Thyroid gland (tissue), 4 donors: ENCODE results near the gene MMP1. TPM values are rescaled to one million over a fixed set of nuclear protein-coding genes. Genes with fewer than 3 reads are reported as not detected.

ENCODE experiments used
- DNase-seq, 2 donors: peaks; one replicate each; pipeline ENCODE4 v3.0.0-alpha.2; 2019
- H3K27ac ChIP-seq, 3 donors: fragments of 200-600 bp; sonication (generic); 1 replicate in 2 of 3; 2 replicates in 1 of 3; pipeline ENCODE4 v1.5.1; 2016 to 2019; ENCODE audit warnings: mild to moderate bottlenecking in 1 of 3, moderate library complexity in 1 of 3
- H3K27me3 ChIP-seq: fragments of 200-600 bp; sonication (generic); one replicate; pipeline ENCODE4 v1.5.1; 2019
- H3K36me3 ChIP-seq, 2 donors: fragments of 200-600 bp; sonication (generic); one replicate each; pipeline ENCODE4 v1.5.1; 2016 to 2019
- H3K4me1 ChIP-seq, 2 donors: fragments of 200-600 bp; sonication (generic); one replicate each; pipeline ENCODE4 v1.5.1; 2017 to 2019
- H3K4me3 ChIP-seq, 3 donors: fragments of 200-600 bp; sonication (generic); replicated peaks in 1 of 3; 1 replicate in 2 of 3; 2 replicates in 1 of 3; pipeline ENCODE4 v1.5.1; 2016; ENCODE audit warnings: mild to moderate bottlenecking in 1 of 3
- H3K9me3 ChIP-seq: fragments of 200-600 bp; sonication (generic); one replicate; pipeline ENCODE4 v1.5.1; 2017
- POLR2A ChIP-seq, 2 donors: fragments of 450-650 bp; IDR thresholded peaks; one replicate each; pipeline ENCODE4 v1.6.1; 2017; ENCODE audit warnings: antibody characterized with exemption in 2 of 2, mild to moderate bottlenecking in 2 of 2, moderate library complexity in 1 of 2
- WGBS, 2 donors: methylation state at CpG; one replicate each; pipeline ENCODE4 v1.1.5; 2017; 5-methylcytosine and 5-hydroxymethylcytosine counted together
- intact Hi-C: fragments of 100-400 bp; cut with DNase I; formaldehyde crosslinking; loops from one replicate; pipeline ENCODE4 v1.15.1; 2023
- total RNA-seq, 4 donors: library from RNA; depleted of rRNA; stranded (reverse); fragments of >200 nt; gene quantifications; one replicate each; pipeline ENCODE4 v1.2.3, GENCODE V29; 2016
- TF ChIP-seq, protein P1 (sequence below), 6 experiments: fragments of 200-600 bp in 3 of 6; fragments of 450-650 bp in 3 of 6; sonication (generic) in 3 of 6; IDR thresholded peaks; one replicate each; pipeline ENCODE4 v1.5.1; 2016 to 2019; ENCODE audit warnings: antibody characterized with exemption in 6 of 6, mild to moderate bottlenecking in 2 of 6, inconsistent platforms in 1 of 6, moderate library complexity in 1 of 6

The MMP1 gene
- total RNA-seq, 4 donors from 2014 or later = not detected

DNA sequence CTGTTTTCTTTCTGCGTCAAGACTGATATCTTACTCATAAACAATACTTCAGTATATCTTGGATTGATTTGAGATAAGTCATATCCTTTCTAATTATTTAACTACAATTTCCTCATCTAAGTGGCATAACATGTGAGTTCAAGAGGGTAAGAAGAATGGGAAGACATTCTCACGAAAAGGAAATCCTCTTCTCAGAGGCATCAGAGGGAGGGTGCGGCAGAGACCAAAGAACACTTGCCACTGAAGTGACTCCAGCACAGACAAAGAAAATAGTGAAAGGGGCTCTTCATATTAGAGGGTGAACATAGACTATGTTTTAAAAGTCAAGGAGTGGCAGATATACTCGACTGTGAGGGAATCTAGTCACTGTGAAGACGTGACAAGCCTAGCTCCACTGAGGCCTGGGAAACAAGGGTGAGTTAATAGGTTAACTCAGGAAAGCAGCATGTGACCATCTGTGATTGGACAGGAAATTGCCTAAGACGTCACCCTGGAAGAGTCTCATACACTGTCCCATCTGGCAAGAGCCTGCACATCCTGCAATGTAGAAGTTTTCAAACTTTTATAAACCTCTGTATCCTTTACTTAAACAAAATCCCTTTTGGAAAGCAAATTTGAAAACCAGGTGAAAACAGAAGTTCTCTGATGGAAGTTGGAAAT is 1.9 kb upstream of the MMP1 start:
- intact Hi-C loops = no loop called here
- 49 to 51% methylated on average over 6 of the region's 6 CpGs for WGBS, 2 donors
- H3K4me3 ChIP-seq = no peak overlapping the region
- TF ChIP-seq, protein P1, sequence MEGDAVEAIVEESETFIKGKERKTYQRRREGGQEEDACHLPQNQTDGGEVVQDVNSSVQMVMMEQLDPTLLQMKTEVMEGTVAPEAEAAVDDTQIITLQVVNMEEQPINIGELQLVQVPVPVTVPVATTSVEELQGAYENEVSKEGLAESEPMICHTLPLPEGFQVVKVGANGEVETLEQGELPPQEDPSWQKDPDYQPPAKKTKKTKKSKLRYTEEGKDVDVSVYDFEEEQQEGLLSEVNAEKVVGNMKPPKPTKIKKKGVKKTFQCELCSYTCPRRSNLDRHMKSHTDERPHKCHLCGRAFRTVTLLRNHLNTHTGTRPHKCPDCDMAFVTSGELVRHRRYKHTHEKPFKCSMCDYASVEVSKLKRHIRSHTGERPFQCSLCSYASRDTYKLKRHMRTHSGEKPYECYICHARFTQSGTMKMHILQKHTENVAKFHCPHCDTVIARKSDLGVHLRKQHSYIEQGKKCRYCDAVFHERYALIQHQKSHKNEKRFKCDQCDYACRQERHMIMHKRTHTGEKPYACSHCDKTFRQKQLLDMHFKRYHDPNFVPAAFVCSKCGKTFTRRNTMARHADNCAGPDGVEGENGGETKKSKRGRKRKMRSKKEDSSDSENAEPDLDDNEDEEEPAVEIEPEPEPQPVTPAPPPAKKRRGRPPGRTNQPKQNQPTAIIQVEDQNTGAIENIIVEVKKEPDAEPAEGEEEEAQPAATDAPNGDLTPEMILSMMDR (IDR thresholded peaks at IDR 0.05) = no peak
- no peak for TF ChIP-seq POLR2A (IDR thresholded peaks at IDR 0.05)
- DNase-seq = no peak
- H3K27me3 ChIP-seq = no peaks in the 10 kb centered on the region
- H3K27ac ChIP-seq = no peak overlapping the region
- no peaks in the 10 kb centered on the region for H3K4me1 ChIP-seq
- H3K36me3 ChIP-seq = no peaks in the 10 kb centered on the region
- H3K9me3 ChIP-seq = no peaks in the 10 kb centered on the region

DNA sequence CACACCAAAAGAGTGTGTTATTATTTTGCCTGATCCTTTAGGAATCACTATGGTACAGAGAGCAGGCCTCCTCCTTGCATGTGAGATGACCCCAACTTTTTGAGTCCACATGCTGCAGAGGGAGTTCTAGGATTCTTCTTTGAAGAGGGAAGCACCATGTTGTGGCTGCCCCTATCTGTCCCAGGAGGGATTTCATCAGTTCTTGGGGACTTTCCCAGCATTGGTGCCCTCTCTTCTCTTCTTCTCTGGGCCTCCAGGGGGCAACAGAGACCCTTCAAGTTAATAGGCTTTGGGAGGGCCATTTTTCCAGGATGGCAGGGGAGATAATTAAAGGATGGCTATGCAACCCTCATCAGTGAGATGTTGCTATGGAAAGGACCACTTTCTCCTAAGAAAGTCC is 3.6 kb downstream of the MMP1 start:
- Histone ChIP-seq H3K27ac (no peak overlapping the region), H3K27me3 (no peaks in the 10 kb centered on the region), H3K36me3 (no peaks in the 10 kb centered on the region), H3K4me1 (no peaks in the 10 kb centered on the region), H3K9me3 (no peaks in the 10 kb centered on the region), H3K4me3 (no peak overlapping the region)
- no peak for TF ChIP-seq POLR2A (IDR thresholded peaks at IDR 0.05)
- intact Hi-C loops = no loop called here
- no peak for DNase-seq

DNA sequence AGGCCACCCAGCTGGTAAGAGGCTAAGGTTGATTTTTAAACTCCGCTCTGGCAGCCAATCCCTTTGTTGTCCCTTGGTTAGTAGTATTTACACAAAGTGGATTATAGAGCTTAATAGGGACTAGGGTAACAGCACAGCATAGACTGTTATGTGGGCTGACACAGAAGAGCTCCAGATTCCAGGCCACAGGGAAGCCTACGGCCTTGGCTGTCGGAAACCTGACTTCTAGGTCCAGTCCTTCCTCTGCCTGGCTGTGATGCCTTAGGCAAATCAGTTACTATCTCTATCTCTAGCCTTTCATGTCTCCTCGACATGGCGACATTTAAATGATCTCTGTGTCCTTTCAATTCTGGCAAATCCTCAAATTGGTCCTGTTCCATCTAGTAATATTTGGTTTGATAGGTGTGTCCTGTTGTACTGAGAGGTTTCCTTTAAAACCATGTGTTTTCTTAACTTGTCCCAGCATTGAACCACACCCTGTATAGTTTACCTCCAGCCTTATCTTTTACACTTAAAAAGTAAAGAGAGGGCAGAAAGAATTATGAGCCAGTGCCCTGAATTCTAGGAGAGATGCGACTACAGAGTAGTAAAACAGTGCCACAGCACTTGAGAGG is 4.2 kb downstream of the MMP1 start:
- intact Hi-C loops = no loop called here
- no peak overlapping the region for H3K27ac ChIP-seq
- H3K27me3 ChIP-seq = no peaks in the 10 kb centered on the region
- no peaks in the 10 kb centered on the region for H3K36me3 ChIP-seq
- no peak for TF ChIP-seq POLR2A (IDR thresholded peaks at IDR 0.05)
- TF ChIP-seq, protein P1 (IDR thresholded peaks at IDR 0.05) = no peak
- no peak overlapping the region for H3K4me3 ChIP-seq
- 91% methylated on average over 6 of the region's 6 CpGs for WGBS, 2 donors
- H3K9me3 ChIP-seq = no peaks in the 10 kb centered on the region
- no peaks in the 10 kb centered on the region for H3K4me1 ChIP-seq
- no peak for DNase-seq

DNA sequence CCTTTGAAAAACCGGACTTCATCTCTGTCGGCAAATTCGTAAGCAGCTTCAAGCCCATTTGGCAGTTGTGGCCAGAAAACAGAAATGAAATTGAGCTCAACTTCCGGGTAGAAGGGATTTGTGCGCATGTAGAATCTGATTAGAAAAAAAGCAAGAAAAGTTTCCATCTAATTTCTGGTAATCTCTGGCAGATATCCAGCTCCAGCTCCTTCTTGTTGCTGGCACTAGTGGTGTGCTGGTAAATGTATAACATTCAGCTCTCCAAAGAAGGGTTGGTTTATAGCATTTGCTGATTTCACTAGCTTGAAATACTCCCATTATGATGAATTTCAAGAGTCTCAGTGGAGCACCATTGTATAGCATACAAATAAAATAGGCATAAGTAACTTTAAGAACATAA is 5.4 kb downstream of the MMP1 start:
- no peak overlapping the region for H3K4me3 ChIP-seq
- no peaks in the 10 kb centered on the region for H3K4me1 ChIP-seq
- H3K36me3 ChIP-seq = no peaks in the 10 kb centered on the region
- intact Hi-C loops = no loop called here
- no peak for DNase-seq
- no peak for TF ChIP-seq POLR2A (IDR thresholded peaks at IDR 0.05)
- H3K27me3 ChIP-seq = no peaks in the 10 kb centered on the region
- no peaks in the 10 kb centered on the region for H3K9me3 ChIP-seq
- no peak overlapping the region for H3K27ac ChIP-seq
- WGBS, 2 donors = 87 to 88% methylated on average over 5 of the region's 5 CpGs

DNA sequence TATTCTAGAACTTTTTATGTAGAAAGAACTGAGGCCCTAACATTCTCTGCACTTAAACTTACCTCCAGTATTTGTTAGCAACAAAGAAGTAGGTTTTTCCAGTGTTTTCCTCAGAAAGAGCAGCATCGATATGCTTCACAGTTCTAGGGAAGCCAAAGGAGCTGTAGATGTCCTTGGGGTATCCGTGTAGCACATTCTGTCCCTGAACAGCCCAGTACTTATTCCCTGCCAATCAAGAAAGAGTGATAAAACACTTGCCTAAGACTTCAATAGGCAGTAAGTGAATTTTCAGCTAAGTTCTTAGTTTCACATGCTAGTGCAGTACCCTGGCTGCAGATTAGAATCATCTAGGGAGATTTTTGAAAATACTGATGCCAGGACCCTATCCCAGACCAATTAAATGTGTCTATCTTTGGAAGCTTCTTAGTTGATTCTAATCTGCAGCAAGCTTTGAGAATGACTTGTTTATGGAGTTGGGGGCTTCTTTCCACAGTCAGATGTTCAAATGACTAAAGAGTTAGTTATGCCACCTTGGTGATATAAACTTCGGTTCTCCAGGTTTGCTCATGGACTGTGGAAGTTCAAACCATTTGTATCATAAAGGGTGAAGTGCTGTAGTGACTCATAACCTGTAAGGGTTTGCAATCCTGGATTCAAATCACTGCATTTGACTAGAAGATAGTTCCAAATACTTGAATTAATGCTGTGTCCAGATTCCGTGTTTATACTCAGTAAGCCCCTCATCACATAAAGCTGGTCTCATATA is 6.5 kb downstream of the MMP1 start:
- H3K27ac ChIP-seq = no peak overlapping the region
- no peak for TF ChIP-seq POLR2A (IDR thresholded peaks at IDR 0.05)
- TF ChIP-seq, protein P1 (IDR thresholded peaks at IDR 0.05) = no peak
- H3K36me3 ChIP-seq = no peaks in the 10 kb centered on the region
- no peak overlapping the region for H3K4me3 ChIP-seq
- no peak for DNase-seq
- no peaks in the 10 kb centered on the region for H3K9me3 ChIP-seq
- H3K4me1 ChIP-seq = no peaks in the 10 kb centered on the region
- intact Hi-C loops = no loop called here
- WGBS, 2 donors = 74 to 85% methylated on average over 4 of the region's 4 CpGs
- no peaks in the 10 kb centered on the region for H3K27me3 ChIP-seq
